ENCODE measurements around the gene SYT17. TPM values are rescaled to one million over a fixed set of nuclear protein-coding genes. Genes with fewer than 3 reads are reported as not detected.

SYT17 gene
- total RNA-seq, 1 experiment from 2014 or later: 4.2 TPM

DNA sequence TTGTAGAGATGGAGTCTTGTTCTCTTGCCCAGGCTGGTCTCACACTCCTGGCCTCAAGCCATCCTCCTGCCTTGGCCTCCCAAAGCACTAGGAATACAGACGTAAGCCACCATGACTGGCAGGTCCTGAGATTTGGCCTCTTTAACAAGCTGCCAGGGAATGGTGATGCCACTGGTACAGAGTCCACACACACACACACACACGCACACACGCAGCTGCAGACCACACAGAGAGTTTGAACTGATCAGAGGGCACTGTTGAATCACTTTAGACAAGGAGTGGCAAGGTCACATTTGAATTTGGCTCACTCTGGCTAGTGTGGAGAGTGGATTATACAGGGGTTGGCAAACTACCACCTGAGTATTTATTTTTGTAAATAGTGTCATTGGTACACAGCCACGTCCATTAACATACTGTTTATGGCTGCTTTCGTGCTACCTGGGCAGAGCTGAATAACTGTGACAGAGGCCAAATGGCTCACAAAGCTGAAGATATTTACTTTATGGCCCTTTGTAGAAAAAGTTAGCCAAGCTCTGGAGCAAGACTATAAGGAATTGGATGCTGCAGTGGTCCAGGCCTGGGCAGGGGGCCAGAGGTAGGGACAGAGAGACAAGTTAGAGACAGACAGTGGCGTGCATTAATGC, 44.4 kb upstream of the SYT17 start:
- no peak overlapping the region for H3K27ac Mint-ChIP-seq (ENCODE audit: unreplicated experiment)
- H3K4me3 Mint-ChIP-seq (ENCODE audit: unreplicated experiment): no peak overlapping the region
- no peak for DNase-seq
- ChIA-PET POLR2A (no interaction called here), CTCF (no interaction called here)
- TF ChIP-seq, protein P1, sequence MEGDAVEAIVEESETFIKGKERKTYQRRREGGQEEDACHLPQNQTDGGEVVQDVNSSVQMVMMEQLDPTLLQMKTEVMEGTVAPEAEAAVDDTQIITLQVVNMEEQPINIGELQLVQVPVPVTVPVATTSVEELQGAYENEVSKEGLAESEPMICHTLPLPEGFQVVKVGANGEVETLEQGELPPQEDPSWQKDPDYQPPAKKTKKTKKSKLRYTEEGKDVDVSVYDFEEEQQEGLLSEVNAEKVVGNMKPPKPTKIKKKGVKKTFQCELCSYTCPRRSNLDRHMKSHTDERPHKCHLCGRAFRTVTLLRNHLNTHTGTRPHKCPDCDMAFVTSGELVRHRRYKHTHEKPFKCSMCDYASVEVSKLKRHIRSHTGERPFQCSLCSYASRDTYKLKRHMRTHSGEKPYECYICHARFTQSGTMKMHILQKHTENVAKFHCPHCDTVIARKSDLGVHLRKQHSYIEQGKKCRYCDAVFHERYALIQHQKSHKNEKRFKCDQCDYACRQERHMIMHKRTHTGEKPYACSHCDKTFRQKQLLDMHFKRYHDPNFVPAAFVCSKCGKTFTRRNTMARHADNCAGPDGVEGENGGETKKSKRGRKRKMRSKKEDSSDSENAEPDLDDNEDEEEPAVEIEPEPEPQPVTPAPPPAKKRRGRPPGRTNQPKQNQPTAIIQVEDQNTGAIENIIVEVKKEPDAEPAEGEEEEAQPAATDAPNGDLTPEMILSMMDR (IDR thresholded peaks at IDR 0.05; ENCODE audit: insufficient read depth in 1 of 2, low read depth in 1 of 2, low read length in 1 of 2, severe bottlenecking in 1 of 2, unreplicated experiment in 1 of 2): no peak
- H3K36me3 Mint-ChIP-seq (ENCODE audit: insufficient read depth, unreplicated experiment): peaks cover 16% of the 10 kb centered on the region
- no peaks in the 10 kb centered on the region for H3K27me3 Mint-ChIP-seq (ENCODE audit: insufficient read depth, unreplicated experiment)
- no peaks in the 10 kb centered on the region; the same call in 1 of the 2 replicates for H3K9me3 ChIP-seq
- H3K4me3 ChIP-seq (ENCODE audit: low read depth, low read length): no peak overlapping the region
- no peaks in the 10 kb centered on the region for H3K27me3 ChIP-seq (replicated peaks; ENCODE audit: control insufficient read depth, insufficient read depth, low read length)
- peaks cover 33% of the 10 kb centered on the region for H3K4me1 ChIP-seq
- intact Hi-C loops (cut with micrococcal nuclease; ENCODE audit: unreplicated experiment): loop anchor here (5.0 kb wide), 1 partner anchor 44 kb away; the partner anchor contains the start of gene SYT17
- H3K36me3 ChIP-seq (ENCODE audit: control insufficient read depth, insufficient read depth, low read length): no peaks in the 10 kb centered on the region
- BruUV-seq (replicated peaks): no TSS peak
- peaks cover 21% of the 10 kb centered on the region for H3K4me1 Mint-ChIP-seq (ENCODE audit: low read depth, unreplicated experiment)
- H3K9me3 Mint-ChIP-seq (ENCODE audit: unreplicated experiment): no peaks in the 10 kb centered on the region

DNA sequence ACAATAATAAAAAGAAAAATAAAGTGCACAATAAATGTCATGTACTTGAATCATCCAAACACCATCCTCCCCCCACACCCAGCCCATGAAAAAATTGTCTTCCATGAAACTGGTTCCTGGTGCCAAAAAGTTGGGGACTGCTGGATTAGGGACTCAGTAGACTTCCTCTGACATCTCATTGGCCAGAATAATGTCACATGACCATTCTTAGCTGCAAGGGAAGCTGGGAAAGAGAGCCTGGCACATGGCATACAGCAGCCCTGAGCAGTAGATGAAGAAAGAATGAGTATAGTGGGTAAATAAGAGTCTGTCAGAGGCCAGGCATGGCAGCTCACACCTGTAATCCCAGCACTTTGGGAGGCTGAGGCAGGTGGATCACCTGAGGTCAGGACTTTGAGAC, 41.7 kb upstream of the SYT17 start:
- no peak for DNase-seq
- ChIA-PET CTCF (no interaction called here), POLR2A (no interaction called here)
- Mint-ChIP-seq H3K4me1 (ENCODE audit: low read depth, unreplicated experiment) (peaks cover 14% of the 10 kb centered on the region), H3K27ac (ENCODE audit: unreplicated experiment) (no peak overlapping the region), H3K27me3 (ENCODE audit: insufficient read depth, unreplicated experiment) (no peaks in the 10 kb centered on the region), H3K36me3 (ENCODE audit: insufficient read depth, unreplicated experiment) (peaks cover 10% of the 10 kb centered on the region), H3K9me3 (ENCODE audit: unreplicated experiment) (no peaks in the 10 kb centered on the region), H3K4me3 (ENCODE audit: unreplicated experiment) (no peak overlapping the region)
- H3K36me3 ChIP-seq (ENCODE audit: control insufficient read depth, insufficient read depth, low read length): no peaks in the 10 kb centered on the region
- H3K4me3 ChIP-seq (ENCODE audit: low read depth, low read length): no peak overlapping the region
- intact Hi-C loops (cut with micrococcal nuclease; ENCODE audit: unreplicated experiment): no loop called here
- H3K27me3 ChIP-seq (replicated peaks; ENCODE audit: control insufficient read depth, insufficient read depth, low read length): no peaks in the 10 kb centered on the region
- TF ChIP-seq, protein P1 (IDR thresholded peaks at IDR 0.05; ENCODE audit: insufficient read depth in 1 of 2, low read depth in 1 of 2, low read length in 1 of 2, severe bottlenecking in 1 of 2, unreplicated experiment in 1 of 2): no peak
- peaks cover 14% of the 10 kb centered on the region for H3K4me1 ChIP-seq
- H3K9me3 ChIP-seq: no peaks in the 10 kb centered on the region; the same call in 1 of the 2 replicates
- BruUV-seq (replicated peaks): no TSS peak

DNA sequence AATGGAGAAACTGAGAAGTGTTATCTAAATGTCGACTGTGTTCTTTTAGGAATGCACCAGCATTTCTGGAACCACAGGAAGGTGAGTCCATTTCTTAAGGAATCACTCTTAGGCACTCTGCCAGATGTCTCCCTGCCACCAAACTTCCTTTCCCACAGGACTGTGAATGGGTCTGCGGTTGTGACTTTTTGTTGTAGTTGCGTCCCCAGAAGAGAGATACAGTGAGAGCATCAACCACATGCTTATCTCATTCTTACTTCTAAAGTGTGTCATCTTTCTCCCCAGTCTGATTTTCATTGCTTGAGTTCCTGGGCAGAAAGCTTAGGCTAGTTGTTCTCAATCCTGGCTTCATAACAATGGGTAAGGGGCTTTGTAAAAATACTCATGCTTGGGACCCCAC, 40.8 kb upstream of the SYT17 start:
- peaks cover 5% of the 10 kb centered on the region; the same call in 1 of the 2 replicates for H3K4me1 ChIP-seq
- Mint-ChIP-seq H3K27ac (ENCODE audit: unreplicated experiment) (no peak overlapping the region), H3K27me3 (ENCODE audit: insufficient read depth, unreplicated experiment) (no peaks in the 10 kb centered on the region), H3K4me3 (ENCODE audit: unreplicated experiment) (no peak overlapping the region), H3K4me1 (ENCODE audit: low read depth, unreplicated experiment) (peaks cover 6% of the 10 kb centered on the region), H3K9me3 (ENCODE audit: unreplicated experiment) (no peaks in the 10 kb centered on the region), H3K36me3 (ENCODE audit: insufficient read depth, unreplicated experiment) (peaks cover 2% of the 10 kb centered on the region)
- no peaks in the 10 kb centered on the region for H3K27me3 ChIP-seq (replicated peaks; ENCODE audit: control insufficient read depth, insufficient read depth, low read length)
- TF ChIP-seq, protein P1 (IDR thresholded peaks at IDR 0.05; ENCODE audit: insufficient read depth in 1 of 2, low read depth in 1 of 2, low read length in 1 of 2, severe bottlenecking in 1 of 2, unreplicated experiment in 1 of 2): no peak
- ChIA-PET CTCF (no interaction called here), POLR2A (no interaction called here)
- no peaks in the 10 kb centered on the region; the same call in 1 of the 2 replicates for H3K9me3 ChIP-seq
- no peak overlapping the region for H3K4me3 ChIP-seq (ENCODE audit: low read depth, low read length)
- H3K36me3 ChIP-seq (ENCODE audit: control insufficient read depth, insufficient read depth, low read length): no peaks in the 10 kb centered on the region
- BruUV-seq (replicated peaks): no TSS peak
- no peak for DNase-seq
- intact Hi-C loops (cut with micrococcal nuclease; ENCODE audit: unreplicated experiment): no loop called here
